Aorta (tissue), 5 donors: Measurements from ENCODE around the gene MAN1A1. TPM values are rescaled to one million over a fixed set of nuclear protein-coding genes. Genes with fewer than 3 reads are reported as not detected.
"Not testable (repeated sequence)": the region's sequence is repeated elsewhere in the genome, so short reads cannot be mapped to it uniquely, and the experiment has no call there.

Experiments
- ATAC-seq: fragments of 200-7000 bp; cut with Tn5 transposase; one replicate; pipeline ENCODE4 v1.9.1; 2022; ENCODE audit warnings: moderate library complexity; ENCODE audit not compliant: low FRiP score
- DNase-seq, 2 donors: peaks; one replicate each; pipeline ENCODE4 v3.0.0-alpha.2; 2020
- H3K27ac ChIP-seq, 2 donors: one replicate each; pipeline ENCODE4 v1.5.1; 2013; ENCODE audit warnings: low read length in 2 of 2, mild to moderate bottlenecking in 2 of 2, moderate library complexity in 2 of 2, control low read depth in 1 of 2, inconsistent platforms in 1 of 2, low read depth in 1 of 2
- H3K27me3 ChIP-seq, 2 donors: one replicate each; pipeline ENCODE4 v1.6.1; 2013; ENCODE audit warnings: control low read depth in 1 of 2, low read length in 1 of 2, mild to moderate bottlenecking in 1 of 2, moderate library complexity in 1 of 2; ENCODE audit not compliant: insufficient read depth in 2 of 2, control insufficient read depth in 1 of 2
- H3K36me3 ChIP-seq, 2 donors: one replicate each; pipeline ENCODE4 v1.6.1; 2013; ENCODE audit warnings: control low read depth in 1 of 2, low read length in 1 of 2, mild to moderate bottlenecking in 1 of 2; ENCODE audit not compliant: insufficient read depth in 2 of 2, control insufficient read depth in 1 of 2
- H3K4me1 ChIP-seq, 2 donors: one replicate each; pipeline ENCODE4 v1.6.1; 2013; ENCODE audit warnings: low read length in 2 of 2, control low read depth in 1 of 2, mild to moderate bottlenecking in 1 of 2, moderate library complexity in 1 of 2; ENCODE audit not compliant: insufficient read depth in 2 of 2, control insufficient read depth in 1 of 2
- H3K4me3 ChIP-seq, 2 donors: one replicate each; pipeline ENCODE4 v1.5.1; 2013; ENCODE audit warnings: low read length in 2 of 2, control low read depth in 1 of 2, mild to moderate bottlenecking in 1 of 2
- H3K9me3 ChIP-seq: one replicate; pipeline ENCODE4 v1.6.1; 2013; ENCODE audit warnings: mild to moderate bottlenecking, low read length; ENCODE audit not compliant: control insufficient read depth
- WGBS, 2 donors: extraction: QIAGEN DNeasy Blood & Tissue Kit; methylation state at CpG; one replicate each; pipeline ENCODE4 v1.1.7; 2013; 5-methylcytosine and 5-hydroxymethylcytosine counted together
- intact Hi-C, 2 donors: fragments of 100-400 bp; cut with DNase I; formaldehyde crosslinking; loops; one replicate each; pipeline versions ENCODE4 v1.14.2 to v1.15.0; 2022
- polyA plus RNA-seq, 2 donors: library from polyadenylated mRNA; stranded (reverse); fragments of 200-250 nt; gene quantifications; one replicate each; pipeline ENCODE4 v1.2.3, GENCODE V29; 2013
- total RNA-seq, 2 donors: library from RNA; stranded (reverse); fragmentation: NEBNext Ultra II Directional; extraction: Animal tissue kit (Norgen Biotek cat#: 25700); gene quantifications; one replicate each; pipeline ENCODE4 v1.2.1, GENCODE V29; 2021
- donor health status: healthy with polysubstance abuse.
- donor health status: Bipolar disorder and iron deficiency.
- donor health status: DM: no; HTN: no; CAD: no.
- donor health status: DM: no; HTN: no; CAD: no.
- donor health status: DM: yes; HTN: yes; CAD: no.

Gene MAN1A1
- total and polyA plus RNA-seq, 4 donors: 22.2 to 76.0 (median 40.2) TPM

GRCh38 chr6:119173249-119174084, 176.1 kb downstream of the MAN1A1 start:
- Histone ChIP-seq H3K4me1 (peaks cover 0 to 6% of the 10 kb centered on the region in 2 donors), H3K4me3 (no peak overlapping the region), H3K9me3 (no peaks in the 10 kb centered on the region), H3K36me3 (no peaks in the 10 kb centered on the region), H3K27ac (no peak overlapping the region), H3K27me3 (no peaks in the 10 kb centered on the region)
- ATAC-seq (no peak), DNase-seq (no peak)
- intact Hi-C loops: no loop called here
- 62 to 63% methylated on average over 6 of the region's 6 CpGs for WGBS, 2 donors

GRCh38 chr6:119172824-119173223, 176.7 kb downstream of the MAN1A1 start:
- intact Hi-C loops: no loop called here
- Histone ChIP-seq H3K4me3 (no peak overlapping the region), H3K4me1 (peaks cover 0 to 6% of the 10 kb centered on the region in 2 donors), H3K9me3 (no peaks in the 10 kb centered on the region), H3K27ac (no peak overlapping the region), H3K27me3 (no peaks in the 10 kb centered on the region), H3K36me3 (no peaks in the 10 kb centered on the region)
- WGBS, 2 donors: 77% methylated on average over 2 of the region's 2 CpGs
- DNase-seq (no peak), ATAC-seq (no peak)

GRCh38 chr6:119171864-119172588, 177.5 kb downstream of the MAN1A1 start:
- H3K36me3 ChIP-seq: no peaks in the 10 kb centered on the region

GRCh38 chr6:119171088-119171841, 178.3 kb downstream of the MAN1A1 start:
- H3K4me3 ChIP-seq: no peak overlapping the region
- intact Hi-C loops: no loop called here
- no peak for DNase-seq
- peaks cover 0 to 6% of the 10 kb centered on the region in 2 donors for H3K4me1 ChIP-seq
- WGBS, 2 donors: 70 to 71% methylated on average over 3 of the region's 3 CpGs
- no peaks in the 10 kb centered on the region for H3K9me3 ChIP-seq
- H3K36me3 ChIP-seq: no peaks in the 10 kb centered on the region
- no peak overlapping the region for H3K27ac ChIP-seq
- no peak for ATAC-seq
- H3K27me3 ChIP-seq: no peaks in the 10 kb centered on the region

More at GRCh38 chr6:119171864-119172588, 177.5 kb downstream of the MAN1A1 start:
- intact Hi-C loops: no loop called here
- peaks cover 0 to 6% of the 10 kb centered on the region in 2 donors for H3K4me1 ChIP-seq
- H3K9me3 ChIP-seq: no peaks in the 10 kb centered on the region
- no peak overlapping the region for H3K27ac ChIP-seq
- H3K27me3 ChIP-seq: no peaks in the 10 kb centered on the region
- ATAC-seq (no peak), DNase-seq (no peak)
- no peak overlapping the region for H3K4me3 ChIP-seq

GRCh38 chr6:119170447-119171087, 179.0 kb downstream of the MAN1A1 start:
- no peak overlapping the region for H3K27ac ChIP-seq
- no peaks in the 10 kb centered on the region for H3K9me3 ChIP-seq
- ATAC-seq (no peak), DNase-seq (no peak)
- peaks cover 0 to 6% of the 10 kb centered on the region in 2 donors for H3K4me1 ChIP-seq
- WGBS, 2 donors: 25 to 28% methylated on average over 8 of the region's 8 CpGs
- H3K27me3 ChIP-seq: no peaks in the 10 kb centered on the region
- H3K4me3 ChIP-seq: no peak overlapping the region
- intact Hi-C loops: no loop called here
- no peaks in the 10 kb centered on the region for H3K36me3 ChIP-seq

GRCh38 chr6:119170103-119170446, 179.5 kb downstream of the MAN1A1 start:
- Histone ChIP-seq H3K27ac (no peak overlapping the region), H3K9me3 (no peaks in the 10 kb centered on the region), H3K27me3 (no peaks in the 10 kb centered on the region), H3K4me3 (no peak overlapping the region), H3K36me3 (no peaks in the 10 kb centered on the region), H3K4me1 (peaks cover 0 to 2% of the 10 kb centered on the region in 2 donors)
- DNase-seq (no peak), ATAC-seq (no peak)
- intact Hi-C loops: no loop called here
- WGBS, 2 donors: 10 to 40% methylated on average over 1 of the region's 1 CpG

GRCh38 chr6:119169355-119169754, 180.2 kb downstream of the MAN1A1 start:
- H3K4me3 ChIP-seq, ATAC-seq, intact Hi-C loops, H3K4me1 ChIP-seq, H3K27me3 ChIP-seq, H3K27ac ChIP-seq, H3K36me3 ChIP-seq, DNase-seq, H3K9me3 ChIP-seq: not testable (repeated sequence)
- WGBS, 2 donors: 96% methylated on average over 2 of the region's 2 CpGs

- 92% methylated on average over 3 of the region's 3 CpGs for WGBS, 2 donors
- Histone ChIP-seq H3K9me3 (no peaks in the 10 kb centered on the region), H3K36me3 (no peaks in the 10 kb centered on the region), H3K4me1 (no peaks in the 10 kb centered on the region), H3K4me3 (no peak overlapping the region), H3K27ac (no peak overlapping the region), H3K27me3 (no peaks in the 10 kb centered on the region)
- intact Hi-C loops: no loop called here
- DNase-seq (no peak), ATAC-seq (no peak)
Observed at GRCh38 chr6:119166024-119166784, 183.4 kb downstream of the MAN1A1 start.
